ENCODE measurements around the gene IL2.

DNA sequence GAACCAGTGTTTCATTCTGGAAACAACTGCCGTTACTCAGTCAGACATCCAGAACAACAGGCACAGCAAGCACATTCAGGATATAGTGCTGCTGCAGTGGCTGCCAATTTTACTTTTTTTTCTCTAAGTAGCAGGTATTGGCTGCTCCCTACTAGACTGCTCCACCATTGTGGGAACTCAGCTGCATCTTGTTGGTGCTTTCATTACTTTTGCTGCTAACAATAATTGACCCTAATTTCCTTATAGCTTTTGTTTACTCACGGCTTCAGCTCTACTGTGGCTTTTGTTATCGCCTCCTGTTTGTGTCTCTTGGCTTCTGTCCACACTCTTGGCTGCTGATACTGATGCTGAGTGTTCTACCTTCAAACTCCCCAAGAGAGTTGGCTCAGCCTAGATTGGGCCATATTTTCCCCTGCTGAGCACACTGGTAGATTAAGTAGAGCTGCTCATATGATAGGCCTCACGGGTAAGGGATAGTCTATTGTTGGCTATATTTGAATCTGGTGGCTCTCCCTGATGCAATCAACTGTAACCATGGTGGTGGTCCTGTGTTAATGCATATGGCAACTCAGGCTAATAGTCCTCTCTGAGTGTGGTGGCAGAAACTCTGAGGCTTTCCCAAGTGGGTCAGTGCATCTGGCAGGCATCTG lies 44.5 kb upstream of the IL2 start:
- no peak for TF ChIP-seq CTCF (IDR thresholded peaks at IDR 0.05)
- no peak for TF ChIP-seq POLR2A (IDR thresholded peaks at IDR 0.05)
- no peak for TF ChIP-seq EP300 (IDR thresholded peaks at IDR 0.05)
- TF ChIP-seq POLR2AphosphoS5 (IDR thresholded peaks at IDR 0.05): no peak

Measured in gastroesophageal sphincter (tissue), 3 donors.